Measurements from ENCODE around the gene ZBTB32.

ZBTB32 gene

GRCh38 chr19:35757231-35757748, 52.9 kb downstream of the ZBTB32 start (continued):
- no peak for TF ChIP-seq PRDM6 (tag by site-specific recombination; IDR thresholded peaks at IDR 0.05)
- no peak for TF ChIP-seq EGR2 (tag by site-specific recombination; IDR thresholded peaks at IDR 0.05; ENCODE audit: low read depth)
- peak; percentile 80 for TF ChIP-seq KLF17 (tag by site-specific recombination; IDR thresholded peaks at IDR 0.05)
- TF ChIP-seq INSM2 (tag by site-specific recombination; IDR thresholded peaks at IDR 0.05) = peak; percentile 68; the same call in 1 of the 2 replicates
- TF ChIP-seq OVOL3 (tag by site-specific recombination; IDR thresholded peaks at IDR 0.05) = peak; percentile 65; the same call in 1 of the 2 replicates
- no peak for TF ChIP-seq YY2 (tag by site-specific recombination; IDR thresholded peaks at IDR 0.05)
- peak; percentile 88 for TF ChIP-seq ZNF501 (tag by site-specific recombination; IDR thresholded peaks at IDR 0.05)
- TF ChIP-seq ZNF366 (tag by site-specific recombination; conservative IDR thresholded peaks at IDR 0.05) = peak; percentile 81
- TF ChIP-seq ZBTB48 (tag by site-specific recombination; IDR thresholded peaks at IDR 0.05) = peak; percentile 86
- 0 out of 2 replicates have a peak, but pooled peaks have one; percentile 78 for TF ChIP-seq ZNF558 (tag by site-specific recombination; IDR thresholded peaks at IDR 0.05)
- peak; percentile 100 for TF ChIP-seq PATZ1 (tag by site-specific recombination; IDR thresholded peaks at IDR 0.05)
- TF ChIP-seq ZBTB20 (tag by site-specific recombination; IDR thresholded peaks at IDR 0.05) = peak; percentile 89
- TF ChIP-seq ZNF530 (tag by site-specific recombination; IDR thresholded peaks at IDR 0.05; ENCODE audit: low read depth) = no peak
- TF ChIP-seq ZNF677 (tag by site-specific recombination; IDR thresholded peaks at IDR 0.05) = no peak
- TF ChIP-seq ZNF114 (tag by site-specific recombination; IDR thresholded peaks at IDR 0.05) = no peak
- TF ChIP-seq ZNF518A (tag by site-specific recombination; conservative IDR thresholded peaks at IDR 0.05; ENCODE audit: low read depth) = no peak; the same call in 1 of the 2 replicates
- no peak for TF ChIP-seq ATF2 (tag by site-specific recombination; IDR thresholded peaks at IDR 0.05; ENCODE audit: low read depth)
- TF ChIP-seq KLF8 (tag by site-specific recombination; IDR thresholded peaks at IDR 0.05) = no peak
- TF ChIP-seq HOXC10 (CRISPR knock-in tag; IDR thresholded peaks at IDR 0.05) = no peak
- no peak for TF ChIP-seq ZNF701 (tag by site-specific recombination; IDR thresholded peaks at IDR 0.05)
- TF ChIP-seq ZSCAN30 (tag by site-specific recombination; IDR thresholded peaks at IDR 0.05) = peak; percentile 97
- peak; percentile 72 for TF ChIP-seq KLF16 (tag by site-specific recombination; IDR thresholded peaks at IDR 0.05)
- TF ChIP-seq ZXDB (tag by site-specific recombination; IDR thresholded peaks at IDR 0.05) = peak; percentile 46
- TF ChIP-seq ZSCAN5A (tag by site-specific recombination; IDR thresholded peaks at IDR 0.05) = 0 out of 2 replicates have a peak, but pooled peaks have one; percentile 64
- TF ChIP-seq ZNF785 (tag by site-specific recombination; IDR thresholded peaks at IDR 0.05) = no peak

Measured in HEK293 (cell line).